B cell (primary cell): ENCODE data around the gene ERICH6. TPM values are rescaled to one million over a fixed set of nuclear protein-coding genes. Genes with fewer than 3 reads are reported as not detected.

ENCODE experiments used
- ATAC-seq: fragments of 200-7000 bp; cut with Tn5 transposase; one replicate; pipeline ENCODE4 v1.10.0; 2021; ENCODE audit warnings: low read depth, mild to moderate bottlenecking, moderate number of reproducible peaks, moderate library complexity
- CTCF ChIA-PET: fragments of 350-600 bp; sonication (Branson Sonifier 250); formaldehyde crosslinking; loops from one replicate; lab custom pipeline; 2021; ENCODE audit warnings: antibody characterized with exemption, inconsistent platforms; lab: Charles Lee
- POLR2A ChIA-PET: fragments of 350-600 bp; sonication (Branson Sonifier 250); formaldehyde crosslinking; loops from one replicate; lab custom pipeline; 2021; ENCODE audit warnings: antibody characterized with exemption; lab: Charles Lee
- DNase-seq: peaks from one replicate; pipeline ENCODE4 v3.0.0; 2013
- H2AFZ ChIP-seq: 2 replicates; pipeline ENCODE4 v1.6.1; 2012; ENCODE audit warnings: mild to moderate bottlenecking, low read depth, low read length; ENCODE audit not compliant: insufficient read depth, poor library complexity, severe bottlenecking
- H3K27ac ChIP-seq, 2 donors: 1 replicate in 1 of 2; 2 replicates in 1 of 2; pipeline ENCODE4 v1.5.1; 2012 to 2013; ENCODE audit warnings: low read length in 2 of 2, mild to moderate bottlenecking in 2 of 2, moderate library complexity in 1 of 2
- H3K27me3 ChIP-seq, 4 experiments: fragments of 200-600 bp in 1 of 4; sonication (generic) in 1 of 4; replicated peaks in 1 of 4; 1 replicate in 2 of 4; 2 replicates in 2 of 4; pipeline versions ENCODE4 v1.6.1 to v1.7.0; 2013 to 2016; ENCODE audit warnings: low read length in 3 of 4, mild to moderate bottlenecking in 2 of 4, mixed read lengths in 1 of 4, moderate library complexity in 1 of 4; ENCODE audit not compliant: insufficient read depth in 4 of 4, control insufficient read depth in 3 of 4; ENCODE audit errors: control extremely low read depth in 1 of 4
- H3K36me3 ChIP-seq, 2 experiments: replicated peaks in 1 of 2; 1 replicate in 1 of 2; 2 replicates in 1 of 2; pipeline versions ENCODE4 v1.6.1 to v1.7.1; 2013; ENCODE audit warnings: low read length in 1 of 2; ENCODE audit not compliant: insufficient read depth in 2 of 2, control insufficient read depth in 1 of 2; ENCODE audit errors: control extremely low read depth in 1 of 2, extremely low read depth in 1 of 2
- H3K4me1 ChIP-seq, 2 donors: fragments of 200-600 bp in 1 of 2; sonication (generic) in 1 of 2; 1 replicate in 1 of 2; 2 replicates in 1 of 2; pipeline versions ENCODE4 v1.5.1 to v1.6.1; 2013 to 2017; ENCODE audit warnings: low read length in 2 of 2; ENCODE audit not compliant: control insufficient read depth in 2 of 2, insufficient read depth in 2 of 2
- H3K4me2 ChIP-seq: replicated peaks from 2 replicates; pipeline ENCODE3; 2012; ENCODE audit warnings: mild to moderate bottlenecking, low read depth, low read length; ENCODE audit not compliant: poor library complexity, severe bottlenecking
- H3K4me3 ChIP-seq, 5 experiments: fragments of 200-600 bp in 1 of 5; sonication (generic) in 1 of 5; 1 replicate in 3 of 5; 2 replicates in 2 of 5; pipeline versions ENCODE4 v1.5.1 to v1.7.0; 2011 to 2016; ENCODE audit warnings: low read length in 4 of 5, mild to moderate bottlenecking in 4 of 5, low read depth in 2 of 5, control low read depth in 1 of 5, moderate library complexity in 1 of 5; ENCODE audit not compliant: insufficient read depth in 1 of 5; ENCODE audit errors: control extremely low read depth in 1 of 5, extremely low read depth in 1 of 5
- H3K79me2 ChIP-seq: fragments of 200-600 bp; sonication (generic); one replicate; pipeline ENCODE4 v1.6.0; 2016; ENCODE audit warnings: low read length; ENCODE audit not compliant: control insufficient read depth, insufficient read depth
- H3K9ac ChIP-seq: fragments of 200-600 bp; sonication (generic); 2 replicates; pipeline ENCODE4 v1.6.1; 2017; ENCODE audit warnings: mild to moderate bottlenecking, low read length, moderate library complexity
- H3K9me3 ChIP-seq, 3 donors: one replicate each; pipeline versions ENCODE4 v1.6.1 to v1.7.1; 2013; ENCODE audit warnings: low read length in 2 of 3; ENCODE audit not compliant: control insufficient read depth in 2 of 3, insufficient read depth in 1 of 3; ENCODE audit errors: control extremely low read depth in 1 of 3
- H4K20me1 ChIP-seq: 2 replicates; pipeline ENCODE4 v1.6.0; 2012; ENCODE audit warnings: mild to moderate bottlenecking, low read length; ENCODE audit not compliant: insufficient read depth, control insufficient read depth, poor library complexity, severe bottlenecking
- H3K27ac Mint-ChIP-seq: one replicate; pipeline ENCODE4 v1.8.0; 2021; ENCODE audit warnings: mixed read lengths
- H3K27me3 Mint-ChIP-seq: one replicate; pipeline ENCODE4 v1.8.0; 2021; ENCODE audit warnings: mixed read lengths
- H3K4me1 Mint-ChIP-seq: one replicate; pipeline ENCODE4 v1.8.0; 2021; ENCODE audit warnings: mixed read lengths
- H3K4me3 Mint-ChIP-seq: one replicate; pipeline ENCODE4 v1.8.0; 2021; ENCODE audit warnings: mixed read lengths
- H3K9me3 Mint-ChIP-seq: one replicate; pipeline ENCODE4 v1.8.0; 2022; ENCODE audit warnings: mixed read lengths; ENCODE audit not compliant: insufficient read depth
- CTCF ChIP-seq: fragments of 200-600 bp; IDR thresholded peaks from one replicate; pipeline ENCODE4 v1.8.0; 2022; ENCODE audit warnings: antibody characterized with exemption, mild to moderate bottlenecking
- EZH2 ChIP-seq: IDR thresholded peaks from 2 replicates; pipeline ENCODE4 v1.6.1; 2012; ENCODE audit warnings: borderline replicate concordance, low read depth, mild to moderate bottlenecking, moderate library complexity, low read length; ENCODE audit not compliant: insufficient read depth, poor library complexity, severe bottlenecking
- WGBS: methylation state at CpG from one replicate; pipeline ENCODE4 v1.1.5; 2013; ENCODE audit warnings: missing lambda C conversion rate; ENCODE audit not compliant: insufficient coverage; 5-methylcytosine and 5-hydroxymethylcytosine counted together
- intact Hi-C: fragments of 100-400 bp; cut with micrococcal nuclease; formaldehyde crosslinking; loops from one replicate; pipeline ENCODE4 v1.10.0; 2022
- polyA plus RNA-seq: library from polyadenylated mRNA; depleted of rRNA; stranded (reverse); fragments of >200 nt; gene quantifications from 2 replicates; pipeline ENCODE4 v1.2.3, GENCODE V29; 2012
- total RNA-seq, 2 donors: library from RNA; stranded (reverse); fragments of 120-200 nt in 1 of 2; gene quantifications; 1 replicate in 1 of 2; 2 replicates in 1 of 2; pipeline versions ENCODE4 v1.2.3 to v1.2.4, GENCODE V29; 2013 to 2022

Gene ERICH6
- total and polyA plus RNA-seq, 2 donors (not counting 1 experiment from before 2014, with no cell fraction given), result 0.44 TPM; not detected in 1

GRCh38 chr3:150734795-150735119 is 31.0 kb upstream of the ERICH6 start:
- peaks cover 14 to 21% of the 10 kb centered on the region in 2 donors for H3K4me1 ChIP-seq
- H3K4me3 ChIP-seq, result no peak overlapping the region
- Mint-ChIP-seq H3K4me1 (peaks cover 30% of the 10 kb centered on the region), H3K27me3 (no peaks in the 10 kb centered on the region), H3K27ac (no peak overlapping the region), H3K4me3 (no peak overlapping the region), H3K9me3 (no peaks in the 10 kb centered on the region)
- DNase-seq (no peak), ATAC-seq (no peak)
- H3K9ac ChIP-seq, result no peak overlapping the region
- TF ChIP-seq CTCF (no peak), EZH2 (no peak)
- no peaks in the 10 kb centered on the region for H3K36me3 ChIP-seq
- ChIA-PET POLR2A (no interaction called here), CTCF (interaction anchor here (0.9 kb wide), 1 partner anchor 14 kb away, joined by 3 read pairs; no protein-coding TSS in a partner anchor)
- H3K4me2 ChIP-seq, result no peak overlapping the region
- no peaks in the 10 kb centered on the region for H3K27me3 ChIP-seq
- peaks cover 11% of the 10 kb centered on the region for H3K79me2 ChIP-seq
- WGBS, result 86% methylated on average over 1 of the region's 1 CpG
- no peaks in the 10 kb centered on the region for H3K9me3 ChIP-seq
- intact Hi-C loops, result no loop called here
- H2AFZ ChIP-seq, result no peak overlapping the region
- no peaks in the 10 kb centered on the region for H4K20me1 ChIP-seq
- H3K27ac ChIP-seq, result no peak overlapping the region

GRCh38 chr3:150733936-150734794 is 30.4 kb upstream of the ERICH6 start:
- Mint-ChIP-seq H3K4me1 (peaks cover 25% of the 10 kb centered on the region), H3K4me3 (no peak overlapping the region), H3K27ac (no peak overlapping the region), H3K9me3 (no peaks in the 10 kb centered on the region), H3K27me3 (no peaks in the 10 kb centered on the region)
- ChIA-PET POLR2A (no interaction called here), CTCF (interaction anchor here (0.9 kb wide), 1 partner anchor 13 kb away, joined by 3 read pairs; no protein-coding TSS in a partner anchor)
- 100% methylated on average over 3 of the region's 9 CpGs for WGBS
- intact Hi-C loops, result no loop called here
- no peak for DNase-seq
- Histone ChIP-seq H3K4me1 (peaks cover 10 to 15% of the 10 kb centered on the region in 2 donors), H3K4me2 (no peak overlapping the region), H3K79me2 (peaks cover 11% of the 10 kb centered on the region), H2AFZ (no peak overlapping the region), H3K27me3 (no peaks in the 10 kb centered on the region), H3K27ac (no peak overlapping the region), H3K9ac (no peak overlapping the region), H3K9me3 (no peaks in the 10 kb centered on the region), H3K36me3 (no peaks in the 10 kb centered on the region), H4K20me1 (no peaks in the 10 kb centered on the region), H3K4me3 (no peak overlapping the region)
- ATAC-seq, result no peak
- TF ChIP-seq CTCF (no peak), EZH2 (no peak)
